ENCODE measurements around the gene SEH1L.

SEH1L gene

GRCh38 chr18:13036622-13037320 lies 89.0 kb downstream of the SEH1L start:
- no peak for DNase-seq (ENCODE audit: low read depth in 2 of 2)

Data from stimulated activated CD8-positive, alpha-beta memory T cell treated with anti-CD3 and anti-CD28 coated beads, Interleukin-15, amount 100 ng/mL, for 48 hours (primary cell).